GM15510 (cell line): Measurements from ENCODE around the gene LGR6.

Source experiments
- POLR2A ChIP-seq: IDR thresholded peaks from 3 replicates; pipeline ENCODE4 v1.6.1; 2011; ENCODE audit warnings: borderline replicate concordance; ENCODE audit not compliant: insufficient read length; ENCODE audit errors: extremely low read depth

LGR6 gene

DNA sequence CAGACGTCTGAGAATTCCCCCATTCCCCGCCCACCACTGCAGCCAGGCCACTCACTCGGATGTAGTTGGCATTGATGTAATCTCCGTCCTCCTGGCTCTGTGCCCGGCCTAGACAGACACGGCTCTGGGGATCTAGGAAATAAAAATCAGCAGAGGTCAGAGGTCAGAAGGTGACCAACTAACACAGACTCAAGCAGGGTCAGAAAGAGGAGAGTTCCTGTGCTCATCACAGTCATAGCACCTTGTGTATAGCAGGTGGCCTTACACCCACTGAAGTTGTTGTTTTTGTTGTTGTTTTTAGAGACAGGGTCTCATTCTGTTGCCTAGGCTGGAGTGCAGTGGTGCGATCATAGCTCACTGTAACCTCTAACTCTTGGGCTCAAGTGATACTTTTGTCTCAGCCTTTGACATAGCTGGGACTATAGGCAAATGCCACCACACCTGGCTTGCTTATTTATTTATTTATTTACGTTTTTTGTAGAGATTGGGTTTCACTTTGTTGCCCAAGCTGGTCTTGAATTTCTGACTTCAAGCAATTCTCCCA lies 38.0 kb upstream of the LGR6 start:
- TF ChIP-seq POLR2A, result no peak

DNA sequence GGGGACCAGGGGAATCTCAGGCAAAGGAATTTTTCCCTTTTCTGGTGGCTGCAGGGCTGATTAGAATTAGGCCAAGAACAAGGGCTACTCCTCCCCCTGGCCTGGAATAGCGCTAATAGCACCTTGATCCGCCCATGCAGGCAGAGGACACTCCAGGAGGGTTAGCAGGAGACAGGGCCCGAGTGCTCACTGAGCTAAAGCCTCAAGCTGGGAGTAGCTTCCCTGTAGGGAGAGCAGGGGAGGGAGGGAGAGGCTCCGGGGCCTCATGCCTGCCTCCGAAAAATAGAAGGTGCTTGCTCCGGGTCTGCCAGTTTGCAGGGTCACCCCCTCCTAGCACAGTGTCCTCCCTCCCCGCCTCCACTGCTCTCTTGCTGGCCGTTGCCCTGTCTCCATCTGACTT lies 37.0 kb upstream of the LGR6 start:
- TF ChIP-seq POLR2A, result no peak

DNA sequence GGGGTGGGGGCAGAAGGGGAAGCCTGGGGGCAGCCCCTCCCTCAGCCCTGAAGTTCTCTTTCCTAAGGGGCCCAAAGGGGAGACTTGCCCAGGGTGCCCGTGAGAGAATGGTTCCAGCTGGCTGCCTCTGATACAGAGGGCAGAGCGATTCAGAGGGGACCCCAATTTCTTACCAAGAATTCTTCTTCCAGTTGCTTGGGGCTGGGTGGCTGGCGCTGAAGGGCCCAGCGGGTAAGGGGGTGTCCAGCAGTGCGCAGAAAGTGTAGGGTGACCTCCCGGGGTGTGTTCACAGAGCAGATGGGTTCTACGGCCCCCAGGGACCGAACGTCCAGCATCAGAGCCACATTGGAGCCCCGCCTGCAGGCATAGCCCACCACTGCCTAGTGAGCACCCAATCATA lies 35.7 kb upstream of the LGR6 start:
- no peak for TF ChIP-seq POLR2A

DNA sequence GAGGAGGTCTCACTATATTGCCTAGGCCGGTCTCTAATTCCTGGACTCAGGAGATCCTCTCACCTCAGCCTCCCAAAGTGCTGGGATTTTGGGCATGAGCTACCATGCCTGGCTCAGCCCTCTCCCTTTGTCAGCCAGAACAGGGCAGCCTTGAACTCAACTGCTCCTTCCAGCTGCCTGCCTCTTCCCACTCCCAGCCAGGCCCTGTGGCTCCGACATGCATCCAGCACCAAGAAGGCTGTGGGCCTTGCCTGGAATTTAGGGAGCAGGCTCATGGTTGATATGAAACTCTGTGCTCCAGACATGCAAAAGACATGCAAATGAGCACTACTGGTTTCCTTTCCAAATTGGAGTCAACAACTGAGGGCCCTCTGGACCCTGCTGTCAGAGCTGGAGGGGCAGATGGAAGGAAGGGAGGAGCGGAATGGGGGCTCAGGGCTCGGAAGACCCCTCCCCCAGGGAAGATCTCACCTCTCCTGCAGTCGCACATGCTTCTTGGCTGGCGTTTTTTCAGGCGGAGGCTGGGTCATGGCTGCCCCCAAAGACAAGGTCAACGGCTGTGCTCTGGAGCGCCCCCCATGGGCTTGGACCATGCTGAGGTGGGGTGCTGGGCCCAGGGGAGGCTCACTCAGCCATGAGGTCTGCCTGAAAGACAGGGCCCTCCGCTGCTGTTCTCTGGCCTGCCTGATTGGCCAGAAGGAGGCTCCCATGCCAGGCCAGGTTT lies 34.6 kb upstream of the LGR6 start:
- TF ChIP-seq POLR2A, result peak; percentile 31

DNA sequence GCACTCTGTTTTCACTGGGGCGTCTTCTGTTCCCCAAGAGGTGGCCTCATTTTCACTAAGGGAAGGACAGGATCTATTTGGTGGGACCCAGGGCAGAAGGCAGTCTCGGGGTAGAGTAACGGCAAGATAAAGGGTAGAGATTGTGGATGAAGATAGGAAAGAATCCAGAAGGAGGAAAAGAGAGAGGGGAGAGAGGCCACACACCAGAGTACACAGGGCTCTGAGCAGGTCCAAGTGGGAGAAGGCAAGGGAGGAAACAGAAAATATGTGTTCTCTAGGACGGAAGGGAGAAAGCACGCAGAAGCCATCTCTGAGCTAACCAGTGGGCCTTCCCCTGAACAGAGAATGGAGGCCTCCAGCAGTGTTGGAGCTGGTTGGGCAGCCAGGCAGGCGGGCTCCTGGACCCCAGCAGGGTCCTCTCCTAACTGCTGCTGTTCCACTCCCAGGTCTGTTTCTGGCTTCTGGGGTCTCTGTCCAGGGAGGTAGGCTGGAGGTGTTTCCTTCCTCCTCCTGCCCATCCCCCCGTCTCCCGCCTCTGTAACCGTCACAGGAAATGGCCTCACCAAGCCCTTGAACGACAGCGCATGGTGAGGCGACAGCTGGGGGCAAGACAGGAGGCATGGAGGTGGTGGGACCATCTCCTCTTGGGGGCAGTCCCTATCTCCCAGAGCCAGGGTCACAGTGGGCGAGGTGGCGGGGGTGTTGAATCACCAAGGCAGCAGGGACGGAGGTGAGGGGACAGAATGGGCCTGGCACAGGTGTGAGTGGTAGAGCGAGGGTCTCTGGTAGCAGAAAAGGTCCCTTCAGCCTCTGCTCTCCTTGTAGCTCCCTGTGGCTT lies 33.8 kb upstream of the LGR6 start:
- TF ChIP-seq POLR2A, result no peak

DNA sequence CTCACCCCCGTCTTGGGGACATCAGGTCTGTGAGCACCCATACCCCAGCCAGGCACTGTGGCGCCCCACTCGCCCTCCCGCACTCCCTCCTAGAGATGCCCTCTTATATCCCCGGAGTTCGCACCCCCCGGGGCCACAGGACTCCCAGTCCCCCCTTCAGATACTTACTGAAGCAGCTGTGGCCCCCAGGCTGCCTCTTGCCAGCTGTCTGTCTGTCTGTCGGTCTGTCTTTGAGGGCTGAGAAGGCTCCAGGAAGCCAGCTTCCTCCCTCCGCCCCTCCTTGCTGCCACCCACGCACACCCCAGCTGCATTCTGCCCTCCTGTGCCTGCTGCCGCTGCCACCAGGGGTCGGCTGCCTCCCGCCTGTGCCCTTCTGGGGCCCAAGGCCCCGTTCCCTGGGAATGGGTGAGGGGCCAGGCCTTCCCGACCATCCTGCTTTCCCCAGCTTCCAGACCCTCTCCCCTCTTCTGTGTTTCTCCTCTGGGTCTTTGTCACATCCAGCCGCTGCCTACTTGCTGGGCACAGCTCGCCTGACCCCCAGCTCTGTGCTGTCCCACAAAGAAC lies 33.1 kb upstream of the LGR6 start, which contains the start of gene PTPN7:
TSS of gene PTPN7 (minus strand) at position 226 of the 564 bp plus-strand sequence. CDS start 1,200 bp downstream, outside the sequence.
- TF ChIP-seq POLR2A, result peak; percentile 69

DNA sequence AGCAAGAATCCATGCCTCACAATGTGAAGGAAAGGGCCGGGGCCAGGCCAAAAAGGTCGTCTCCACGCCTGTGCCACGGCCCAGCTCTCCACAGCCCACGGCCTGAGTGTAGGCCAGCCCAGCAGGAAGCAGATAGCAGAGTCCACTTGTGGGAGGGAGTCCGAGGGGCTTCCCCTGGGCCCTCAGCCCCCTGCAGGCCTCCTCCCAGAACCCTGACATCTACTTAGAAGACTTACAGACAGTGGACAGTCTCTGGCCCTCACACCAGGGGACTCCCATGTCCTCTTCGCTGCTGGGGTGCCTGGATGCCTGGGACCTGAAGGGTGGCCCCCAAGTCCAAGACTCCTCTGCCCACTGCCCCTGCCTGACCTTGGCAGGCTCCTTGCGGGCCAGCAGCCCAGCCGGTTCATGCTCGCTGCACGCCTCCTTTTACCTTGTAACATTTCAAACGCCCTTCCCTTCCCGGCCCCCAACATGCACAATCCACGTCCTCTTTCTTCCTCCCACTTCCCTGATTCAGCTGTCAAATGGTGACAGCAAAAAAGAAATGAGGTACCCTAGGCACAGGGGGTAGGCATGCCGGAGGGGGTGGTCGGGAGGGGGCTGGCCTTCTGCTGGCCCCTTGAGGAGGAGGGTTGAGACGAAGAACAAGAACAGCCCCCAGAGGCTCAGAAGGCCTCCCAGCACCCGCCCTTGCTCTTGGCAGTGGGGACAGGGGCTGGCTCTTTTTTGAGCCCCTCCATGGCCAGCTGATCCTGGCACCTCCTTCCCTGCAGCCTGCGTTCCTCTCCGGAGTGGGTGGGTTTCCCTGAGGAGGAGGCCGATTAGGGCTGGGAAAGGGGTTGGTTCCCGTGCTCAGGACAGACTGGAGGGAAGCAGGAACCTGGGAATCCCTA lies 32.2 kb upstream of the LGR6 start:
- TF ChIP-seq POLR2A, result no peak

DNA sequence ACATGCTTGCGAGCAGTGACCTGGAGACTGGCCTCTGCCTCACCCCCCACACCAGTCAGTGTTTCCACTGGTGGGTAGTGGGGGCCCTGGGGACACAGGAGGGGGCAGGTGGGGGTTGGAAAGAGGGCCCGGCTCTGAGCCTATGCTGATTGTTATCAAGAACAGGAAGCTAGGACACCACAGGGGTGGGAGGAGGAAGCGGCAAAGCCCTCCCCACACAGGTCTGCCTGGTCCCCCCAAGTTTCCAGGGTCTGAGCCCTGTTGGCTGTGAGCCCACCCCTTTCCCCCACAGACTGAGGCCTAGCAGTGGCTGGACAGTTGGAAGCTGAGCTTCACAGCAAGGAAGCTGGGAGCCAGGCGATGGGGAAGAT lies 31.6 kb upstream of the LGR6 start:
- TF ChIP-seq POLR2A, result no peak

DNA sequence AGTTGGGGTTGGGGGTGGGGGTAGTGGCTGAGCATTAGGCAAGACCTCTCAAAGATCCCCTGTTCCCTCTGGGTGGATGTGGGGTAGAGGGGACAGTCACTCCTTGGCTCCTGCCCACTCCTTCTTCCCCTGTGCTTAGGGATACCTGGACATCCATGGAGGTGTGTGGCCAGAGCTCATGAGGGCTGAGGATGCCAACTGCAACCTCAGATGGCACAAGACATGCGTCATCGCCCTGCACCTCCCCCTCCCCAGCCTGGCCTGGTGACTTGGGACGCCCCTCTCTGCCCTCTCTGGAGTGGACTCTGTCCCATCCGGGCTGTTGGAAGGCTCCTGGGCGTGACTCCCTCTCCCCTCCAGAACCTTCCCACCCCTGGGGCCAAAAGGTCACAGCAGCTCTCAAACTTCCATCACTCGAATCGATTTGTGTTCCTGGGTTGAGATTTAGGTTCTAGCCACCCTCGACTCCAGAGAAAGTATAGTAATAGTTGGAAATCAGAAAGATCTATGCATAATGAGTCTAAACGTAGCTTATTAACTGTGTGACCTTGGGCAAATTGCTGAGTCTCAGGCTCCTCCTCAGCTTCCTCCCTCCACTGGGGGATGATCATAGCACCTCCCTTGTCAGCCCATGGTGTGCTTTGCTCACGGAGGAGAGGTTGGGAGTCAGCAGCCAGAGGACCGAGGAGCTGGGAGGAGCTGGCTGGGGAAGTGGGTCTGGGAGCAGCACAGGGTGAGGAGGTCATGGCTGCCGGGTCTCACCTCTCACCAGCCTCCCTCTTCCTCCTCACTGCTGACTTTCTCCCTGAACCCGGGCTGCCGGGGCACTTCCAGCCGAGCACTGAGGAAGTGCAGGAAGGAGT lies 30.9 kb upstream of the LGR6 start:
- no peak for TF ChIP-seq POLR2A

DNA sequence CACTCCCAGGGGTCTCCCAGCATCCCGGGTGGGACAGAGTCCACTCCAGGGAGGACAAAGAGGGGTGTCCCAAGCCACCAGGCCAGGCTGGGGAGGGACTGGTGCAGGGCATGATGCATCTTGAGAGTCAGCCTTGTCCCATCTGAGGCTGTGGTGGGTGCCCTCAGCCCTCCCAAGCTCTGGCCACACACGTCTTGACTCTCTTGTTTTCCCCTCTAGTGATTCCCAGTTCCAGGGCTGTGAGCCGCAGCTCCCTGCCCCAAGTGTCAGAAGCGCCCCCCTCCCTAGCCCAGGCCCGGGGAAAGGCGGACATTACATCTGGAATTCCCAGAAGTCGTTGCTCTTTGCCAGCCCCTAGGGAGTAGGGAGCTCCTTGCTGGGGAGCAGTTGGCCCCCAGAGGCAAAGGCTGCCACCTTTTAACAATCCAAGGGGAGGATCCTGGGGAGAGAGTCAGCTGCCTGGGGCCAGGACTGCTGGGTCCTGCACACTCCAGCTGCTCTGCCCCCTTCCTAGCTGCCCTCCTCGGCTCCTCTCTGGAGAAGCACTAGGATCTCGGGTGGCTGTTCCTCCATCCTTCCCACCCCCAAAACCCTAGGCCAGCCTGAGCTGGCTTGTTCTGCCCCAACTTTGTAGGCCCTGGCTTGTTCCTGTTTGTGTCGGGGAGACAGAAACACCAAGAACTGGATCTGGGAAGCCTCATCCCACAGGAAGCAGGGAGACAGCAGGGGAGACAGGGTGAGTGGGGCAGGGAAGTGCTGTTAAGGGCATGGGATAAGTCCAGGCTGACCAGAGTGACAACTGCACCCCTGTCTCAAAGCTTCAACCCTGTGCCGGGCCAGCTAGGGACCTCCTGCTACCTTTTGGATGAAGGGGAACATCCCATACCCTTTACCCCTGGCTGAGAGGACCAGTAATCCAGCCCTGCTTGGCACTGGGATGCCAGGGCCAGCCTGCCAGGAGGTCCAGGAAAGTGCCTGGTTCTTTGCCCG lies 30.0 kb upstream of the LGR6 start:
- no peak for TF ChIP-seq POLR2A

DNA sequence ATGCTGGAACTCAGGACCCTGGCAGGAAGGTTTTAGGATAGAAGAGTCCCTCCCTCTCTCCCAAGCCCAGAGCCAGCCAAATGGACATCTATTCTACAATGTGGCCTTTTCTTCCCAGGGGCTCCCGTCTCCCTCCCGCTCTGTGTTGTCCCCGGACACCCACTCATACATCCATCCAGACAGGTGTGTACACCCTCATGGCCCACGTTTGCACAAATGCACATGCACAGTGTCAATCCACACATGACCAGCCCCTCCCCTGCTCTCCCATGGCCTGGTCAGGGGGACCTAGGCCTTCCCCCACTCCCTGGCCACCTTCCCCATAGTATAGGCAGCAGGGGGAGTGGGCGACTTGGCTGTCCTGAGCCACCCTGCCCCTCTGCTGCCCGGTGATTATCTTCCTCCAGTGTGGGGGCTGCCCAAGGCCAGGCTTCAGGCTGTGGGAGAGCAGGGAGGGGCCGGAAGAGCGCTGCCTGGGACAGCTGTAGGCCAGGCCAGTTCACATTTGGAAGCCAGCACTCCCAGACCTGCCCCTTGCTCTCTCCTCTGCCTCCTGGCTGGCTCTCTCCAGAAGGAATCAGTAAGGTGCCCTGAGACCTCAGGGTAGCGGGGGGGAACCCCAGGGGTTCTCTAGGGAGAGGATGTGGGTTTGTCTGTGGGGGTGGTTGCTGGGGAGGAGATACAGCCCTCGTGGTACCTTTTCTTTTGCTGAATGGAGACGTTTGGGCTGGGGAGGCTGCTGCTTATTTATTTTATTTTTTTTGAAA lies 29.1 kb upstream of the LGR6 start:
- TF ChIP-seq POLR2A, result peak; percentile 13
